IMR-90 (cell line): ENCODE results near the gene CCHCR1. TPM values are rescaled to one million over a fixed set of nuclear protein-coding genes. Genes with fewer than 3 reads are reported as not detected.
A peak's percentile ranks its signal among the peaks of the same experiment; 100 is the strongest.
"Not testable (repeated sequence)": the region's sequence is repeated elsewhere in the genome, so short reads cannot be mapped to it uniquely, and the experiment has no call there.

Source experiments
- ATAC-seq: fragments of 200-7000 bp; cut with Tn5 transposase; 2 replicates; pipeline ENCODE4 v1.9.1; 2020; ENCODE audit warnings: low read depth, mild to moderate bottlenecking, moderate library complexity
- BruUV-seq: library from RNA; stranded (reverse); fragments of 400-500 nt; replicated peaks from 2 replicates; lab custom pipeline; 2021; lab: Mats Ljungman, UMichigan
- CTCF ChIA-PET: fragments of 300-600 bp; formaldehyde crosslinking; extraction: SDS; loops from one replicate; lab custom pipeline; 2021; ENCODE audit warnings: antibody characterized with exemption; lab: Yijun Ruan, JAX
- POLR2A ChIA-PET: fragments of 300-600 bp; sonication (Branson Sonifier 250); formaldehyde crosslinking; loops from one replicate; lab custom pipeline; 2022; ENCODE audit warnings: antibody characterized with exemption; ENCODE audit not compliant: unreplicated experiment; lab: Charles Lee
- DNase-seq: peaks from one replicate; pipeline ENCODE4 v3.0.0; 2013
- H2AFZ ChIP-seq: replicated peaks from 2 replicates; pipeline ENCODE3; 2013; ENCODE audit warnings: low read length, mild to moderate bottlenecking; ENCODE audit not compliant: poor library complexity
- H2AK5ac ChIP-seq: 2 replicates; pipeline ENCODE4 v1.6.1; 2013; ENCODE audit warnings: low read depth, low read length, inconsistent platforms
- H2AK9ac ChIP-seq: replicated peaks from 2 replicates; pipeline ENCODE3; 2013; ENCODE audit warnings: mild to moderate bottlenecking, low read depth, low read length, moderate library complexity; ENCODE audit not compliant: poor library complexity
- H2BK120ac ChIP-seq: 2 replicates; pipeline ENCODE4 v1.6.1; 2013; ENCODE audit warnings: low read depth, low read length, inconsistent platforms
- H2BK15ac ChIP-seq: 3 replicates; pipeline ENCODE4 v1.6.1; 2013; ENCODE audit warnings: low read depth, low read length, inconsistent platforms
- H2BK20ac ChIP-seq: 2 replicates; pipeline ENCODE4 v1.6.1; 2013; ENCODE audit warnings: low read depth, mild to moderate bottlenecking, inconsistent platforms, low read length, moderate library complexity
- H2BK5ac ChIP-seq: 2 replicates; pipeline ENCODE4 v1.6.1; 2013; ENCODE audit warnings: mild to moderate bottlenecking, low read depth, low read length, inconsistent platforms; ENCODE audit not compliant: poor library complexity, severe bottlenecking
- H3K14ac ChIP-seq: replicated peaks from 2 replicates; pipeline ENCODE4 v1.6.1; 2013; ENCODE audit warnings: low read depth, low read length, inconsistent platforms
- H3K18ac ChIP-seq: 2 replicates; pipeline ENCODE4 v1.6.1; 2013; ENCODE audit warnings: low read depth, low read length, control low read depth
- H3K23ac ChIP-seq: 2 replicates; pipeline ENCODE4 v1.6.1; 2013; ENCODE audit warnings: low read depth, low read length, inconsistent platforms
- H3K27ac ChIP-seq: 2 replicates; pipeline ENCODE4 v1.5.1; 2013; ENCODE audit warnings: mild to moderate bottlenecking, control low read depth, low read length; ENCODE audit not compliant: insufficient read depth
- H3K27me3 ChIP-seq: 2 replicates; pipeline ENCODE4 v1.6.1; 2013; ENCODE audit warnings: low read length; ENCODE audit not compliant: control insufficient read depth, insufficient read depth
- H3K36me3 ChIP-seq: 2 replicates; pipeline ENCODE4 v1.6.1; 2013; ENCODE audit warnings: low read length, mixed read lengths; ENCODE audit not compliant: control insufficient read depth, insufficient read depth
- H3K4ac ChIP-seq: 2 replicates; pipeline ENCODE4 v1.6.1; 2013; ENCODE audit warnings: low read depth, low read length, inconsistent platforms
- H3K4me1 ChIP-seq: 2 replicates; pipeline ENCODE4 v1.6.1; 2013; ENCODE audit warnings: low read length, mixed read lengths; ENCODE audit not compliant: control insufficient read depth, insufficient read depth
- H3K4me2 ChIP-seq: 2 replicates; pipeline ENCODE4 v1.6.1; 2013; ENCODE audit warnings: low read depth, mild to moderate bottlenecking, control low read depth, low read length, moderate library complexity
- H3K4me3 ChIP-seq: 2 replicates; pipeline ENCODE4 v1.5.1; 2013; ENCODE audit warnings: low read depth, mild to moderate bottlenecking, control low read depth, low read length, moderate library complexity; ENCODE audit not compliant: insufficient read depth
- H3K56ac ChIP-seq: 2 replicates; pipeline ENCODE4 v1.6.1; 2013; ENCODE audit warnings: low read length, inconsistent platforms; ENCODE audit not compliant: insufficient read depth; ENCODE audit errors: extremely low read depth
- H3K79me1 ChIP-seq, 2 experiments: 2 replicates each; pipeline ENCODE4 v1.6.1; 2013; ENCODE audit warnings: low read length in 2 of 2, inconsistent platforms in 1 of 2, low read depth in 1 of 2
- H3K9ac ChIP-seq: 2 replicates; pipeline ENCODE4 v1.6.1; 2013; ENCODE audit warnings: low read depth, low read length, control low read depth
- H3K9me1 ChIP-seq: 2 replicates; pipeline ENCODE4 v1.6.1; 2013; ENCODE audit warnings: low read length, inconsistent platforms; ENCODE audit not compliant: insufficient read depth
- H3K9me3 ChIP-seq: 2 replicates; pipeline ENCODE4 v1.6.1; 2013; ENCODE audit warnings: low read length; ENCODE audit not compliant: control insufficient read depth, insufficient read depth
- H4K20me1 ChIP-seq: 2 replicates; pipeline ENCODE4 v1.6.1; 2013; ENCODE audit warnings: low read length, inconsistent platforms; ENCODE audit not compliant: insufficient read depth
- H4K5ac ChIP-seq: 2 replicates; pipeline ENCODE4 v1.6.1; 2013; ENCODE audit warnings: mild to moderate bottlenecking, low read depth, low read length, control low read depth
- H4K8ac ChIP-seq, 2 experiments: 2 replicates each; pipeline ENCODE4 v1.6.1; 2013; ENCODE audit warnings: low read depth in 2 of 2, low read length in 2 of 2, control low read depth in 1 of 2, inconsistent platforms in 1 of 2
- H4K91ac ChIP-seq: 2 replicates; pipeline ENCODE4 v1.6.1; 2013; ENCODE audit warnings: low read depth, low read length, inconsistent platforms; ENCODE audit not compliant: insufficient read depth
- CHD1 ChIP-seq: IDR thresholded peaks from 2 replicates; pipeline ENCODE4 v1.6.1; 2012; ENCODE audit warnings: low read depth, low read length, improper control_type of control experiment
- MAZ ChIP-seq: IDR thresholded peaks from 2 replicates; pipeline ENCODE4 v1.6.1; 2012; ENCODE audit warnings: low read depth, mild to moderate bottlenecking, low read length, improper control_type of control experiment, moderate library complexity, borderline replicate concordance
- POLR2A ChIP-seq: IDR thresholded peaks from 2 replicates; pipeline ENCODE4 v1.6.1; 2012; ENCODE audit warnings: mild to moderate bottlenecking, low read depth, low read length
- RAD21 ChIP-seq: IDR thresholded peaks from 2 replicates; pipeline ENCODE4 v1.6.1; 2012; ENCODE audit warnings: low read length, improper control_type of control experiment
- SMC3 ChIP-seq: fragments of 150-350 bp; IDR thresholded peaks from 2 replicates; pipeline ENCODE4 v1.6.1; 2016; ENCODE audit warnings: low read depth, mild to moderate bottlenecking, antibody characterized with exemption, low read length, moderate library complexity
- WGBS, 2 experiments: methylation state at CpG; one replicate each; pipeline versions ENCODE4 v1.1.5 to v1.1.7; 2013; ENCODE audit warnings: missing lambda C conversion rate in 2 of 2; ENCODE audit not compliant: insufficient read length in 1 of 2; ENCODE audit errors: extremely low coverage in 2 of 2; 5-methylcytosine and 5-hydroxymethylcytosine counted together
- dilution Hi-C: fragments of 300-500 bp; cut with HindIII; formaldehyde crosslinking; loops from one replicate; pipeline ENCODE4 v1.14.3; 2018; ENCODE audit warnings: low sequenced_read_pairs; ENCODE audit not compliant: unreplicated experiment
- in situ Hi-C: fragments of 300-500 bp; cut with MboI; formaldehyde crosslinking; loops from 3 replicates; pipeline ENCODE4 v1.14.3; 2019; ENCODE audit warnings: low sequenced_read_pairs, inconsistent platforms, mixed read lengths
- intact Hi-C: fragments of 100-400 bp; cut with micrococcal nuclease; formaldehyde crosslinking; loops from 2 replicates; pipeline ENCODE4 v1.10.0; 2022
- polyA plus RNA-seq, 3 experiments: library from polyadenylated mRNA; depleted of rRNA; stranded (reverse); fragments of >200 nt; gene quantifications; 2 replicates each; pipeline ENCODE4 v1.2.3, GENCODE V29; 2012; ENCODE audit warnings: low replicate concordance in 1 of 3
- total RNA-seq: library from RNA; depleted of rRNA; stranded (reverse); fragments of >200 nt; gene quantifications from 2 replicates; pipeline ENCODE4 v1.2.3, GENCODE V29; 2012
- TF ChIP-seq, protein P1 (sequence below): conservative IDR thresholded peaks from 2 replicates; pipeline ENCODE4 v1.5.1; 2012; ENCODE audit warnings: mild to moderate bottlenecking, low read depth, low read length, improper control_type of control experiment

The CCHCR1 gene
- total and polyA plus RNA-seq, 2 of the 4 experiments (the other 2 are of a cell fraction) = 13.1 to 22.0 TPM

DNA sequence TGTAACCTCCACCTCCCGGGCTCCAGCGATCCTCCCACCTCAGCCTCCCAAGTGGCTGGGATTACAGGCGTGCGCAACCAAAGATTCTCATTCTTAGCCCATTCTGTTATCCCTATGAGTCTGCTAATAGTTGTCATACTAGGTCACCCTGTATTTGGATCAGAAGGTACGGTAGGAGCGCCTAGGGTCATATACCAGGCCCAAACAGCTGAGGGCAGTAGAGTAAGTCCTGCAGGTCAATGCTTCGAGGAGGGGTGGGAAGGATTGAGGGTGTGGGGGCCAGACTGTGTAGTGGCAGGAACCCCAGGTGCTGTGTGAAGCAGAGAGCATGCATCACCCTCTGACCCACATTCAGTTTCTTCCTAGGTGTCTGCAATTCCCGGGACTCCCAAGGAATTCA, 35.6 kb upstream of the CCHCR1 start (continued):
- TF ChIP-seq MAZ (no peak), CHD1 (no peak)

DNA sequence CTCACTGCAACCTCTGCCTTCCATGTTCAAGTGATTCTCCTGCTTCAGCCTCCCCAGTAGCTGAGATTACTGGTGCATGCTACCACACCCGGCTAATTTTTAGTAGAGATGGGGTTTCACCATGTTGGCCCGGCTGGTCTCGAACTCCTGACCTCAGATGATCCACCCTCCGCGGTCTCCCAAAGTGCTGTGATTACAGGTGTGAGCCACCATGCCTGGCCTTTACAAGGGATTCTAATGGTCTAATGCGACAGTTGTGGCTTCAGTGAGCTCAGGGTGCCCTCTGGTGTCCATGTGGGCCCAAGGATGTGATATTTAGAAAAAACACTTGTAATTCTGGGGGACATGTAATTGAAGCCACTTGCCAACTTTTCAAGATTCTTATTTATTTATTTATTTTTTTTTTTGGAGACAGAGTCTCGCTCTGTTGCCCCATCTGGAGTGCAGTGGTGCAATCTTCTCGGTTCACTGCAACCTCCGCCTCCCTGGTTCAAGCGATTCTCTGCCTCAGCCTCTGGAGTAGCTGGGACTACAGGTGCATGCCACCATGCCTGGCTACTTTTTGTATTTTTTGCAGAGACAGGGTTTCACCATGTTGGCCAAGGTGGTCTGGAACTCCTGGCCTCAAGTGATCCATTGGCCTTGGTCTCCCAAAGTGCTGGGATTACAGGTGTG, 35.0 kb upstream of the CCHCR1 start:
- H3K4me2 ChIP-seq, H2BK15ac ChIP-seq, H3K79me1 ChIP-seq, POLR2A ChIA-PET, H4K5ac ChIP-seq, H3K23ac ChIP-seq, dilution Hi-C loops, BruUV-seq, H3K4ac ChIP-seq, H3K27me3 ChIP-seq, H2BK120ac ChIP-seq, H3K9ac ChIP-seq, H3K56ac ChIP-seq, H2AK5ac ChIP-seq, H3K4me1 ChIP-seq, H3K27ac ChIP-seq, H3K9me1 ChIP-seq, H3K18ac ChIP-seq, H2BK20ac ChIP-seq, H3K36me3 ChIP-seq, H3K9me3 ChIP-seq, H4K91ac ChIP-seq, H2BK5ac ChIP-seq, H3K14ac ChIP-seq, H3K4me3 ChIP-seq, H4K8ac ChIP-seq, H4K20me1 ChIP-seq: not testable (repeated sequence)
- intact Hi-C loops = loop anchor here (1.0 to 10.0 kb wide), 2 partner anchors 55 to 278 kb away; partner anchors contain the start of gene VARS2
- TF ChIP-seq RAD21 (peak; percentile 93), POLR2A (0 out of 2 replicates have a peak, but pooled peaks have one; percentile 44), SMC3 (peak; percentile 93)
- TF ChIP-seq, protein P1, sequence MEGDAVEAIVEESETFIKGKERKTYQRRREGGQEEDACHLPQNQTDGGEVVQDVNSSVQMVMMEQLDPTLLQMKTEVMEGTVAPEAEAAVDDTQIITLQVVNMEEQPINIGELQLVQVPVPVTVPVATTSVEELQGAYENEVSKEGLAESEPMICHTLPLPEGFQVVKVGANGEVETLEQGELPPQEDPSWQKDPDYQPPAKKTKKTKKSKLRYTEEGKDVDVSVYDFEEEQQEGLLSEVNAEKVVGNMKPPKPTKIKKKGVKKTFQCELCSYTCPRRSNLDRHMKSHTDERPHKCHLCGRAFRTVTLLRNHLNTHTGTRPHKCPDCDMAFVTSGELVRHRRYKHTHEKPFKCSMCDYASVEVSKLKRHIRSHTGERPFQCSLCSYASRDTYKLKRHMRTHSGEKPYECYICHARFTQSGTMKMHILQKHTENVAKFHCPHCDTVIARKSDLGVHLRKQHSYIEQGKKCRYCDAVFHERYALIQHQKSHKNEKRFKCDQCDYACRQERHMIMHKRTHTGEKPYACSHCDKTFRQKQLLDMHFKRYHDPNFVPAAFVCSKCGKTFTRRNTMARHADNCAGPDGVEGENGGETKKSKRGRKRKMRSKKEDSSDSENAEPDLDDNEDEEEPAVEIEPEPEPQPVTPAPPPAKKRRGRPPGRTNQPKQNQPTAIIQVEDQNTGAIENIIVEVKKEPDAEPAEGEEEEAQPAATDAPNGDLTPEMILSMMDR = peak; percentile 87
- 73% methylated on average over 3 of the region's 10 CpGs; no CpG with 5 or more reads in 1 of the 2 experiments for WGBS, 2 experiments
- Histone ChIP-seq H2AFZ (peak overlapping the region; percentile 61), H2AK9ac (peak overlapping the region; percentile 65)
- in situ Hi-C loops = loop anchor here (5.0 kb wide), 1 partner anchor 55 kb away; the partner anchor contains the start of gene PSORS1C2
- ATAC-seq = peak; percentile 55
- CTCF ChIA-PET = interaction anchor here (0.6 to 1.4 kb wide), 7 partner anchors 55 to 676 kb away, joined by 3 to 7 read pairs (median 3); partner anchors contain the start of gene PSORS1C1
- DNase-seq = peak; percentile 69
